ENCODE results near the gene FZD4.
"Not testable (repeated sequence)": the region's sequence is repeated elsewhere in the genome, so short reads cannot be mapped to it uniquely, and the experiment has no call there.

The FZD4 gene

GRCh38 chr11:86937193-86937806 is 17.9 kb downstream of the FZD4 start:
- not testable (repeated sequence) for DNase-seq

GRCh38 chr11:86934926-86935579 is 20.1 kb downstream of the FZD4 start:
- DNase-seq: no peak

- no peak for DNase-seq
Measured at GRCh38 chr11:86934582-86934900, 20.7 kb downstream of the FZD4 start.

GRCh38 chr11:86933891-86934581 is 21.2 kb downstream of the FZD4 start:
- no peak for DNase-seq

GRCh38 chr11:86932924-86933875 is 22.0 kb downstream of the FZD4 start:
- DNase-seq: no peak

GRCh38 chr11:86932259-86932585 is 23.0 kb downstream of the FZD4 start:
- DNase-seq: no peak

- no peak for DNase-seq
Measured at GRCh38 chr11:86931548-86932258, 23.5 kb downstream of the FZD4 start.

- DNase-seq: no peak
Measured at GRCh38 chr11:86930957-86931547, 24.1 kb downstream of the FZD4 start.

GRCh38 chr11:86926975-86927374 is 28.2 kb downstream of the FZD4 start:
- no peak for DNase-seq

GRCh38 chr11:86923999-86924766 is 31.0 kb downstream of the FZD4 start:
- no peak for DNase-seq

- no peak for DNase-seq
Measured at GRCh38 chr11:86922225-86922624, 33.0 kb downstream of the FZD4 start.

- DNase-seq: peak; percentile 20
Measured at GRCh38 chr11:86919557-86920210, 35.5 kb downstream of the FZD4 start.

GRCh38 chr11:86918973-86919372 is 36.2 kb downstream of the FZD4 start:
- DNase-seq: no peak

- DNase-seq: no peak
Measured at GRCh38 chr11:86918496-86918895, 36.7 kb downstream of the FZD4 start.

GRCh38 chr11:86917589-86917988 is 37.6 kb downstream of the FZD4 start:
- no peak for DNase-seq

- no peak for DNase-seq
Measured at GRCh38 chr11:86916330-86916729, 38.9 kb downstream of the FZD4 start.

GRCh38 chr11:86915850-86916249 is 39.3 kb downstream of the FZD4 start:
- not testable (repeated sequence) for DNase-seq

GRCh38 chr11:86914865-86915519 is 40.2 kb downstream of the FZD4 start:
- DNase-seq: no peak

GRCh38 chr11:86912238-86912637 is 43.0 kb downstream of the FZD4 start:
- no peak for DNase-seq

GRCh38 chr11:86910592-86910991 is 44.6 kb downstream of the FZD4 start:
- DNase-seq: no peak

All from NCI-H2171 treated with DMSO at 0.1 percent for 48 hours (cell line).